Pulmonary artery endothelial cell (primary cell): ENCODE results near the gene PTPRD. TPM values are rescaled to one million over a fixed set of nuclear protein-coding genes. Genes with fewer than 3 reads are reported as not detected.
"Not testable (repeated sequence)": the region's sequence is repeated elsewhere in the genome, so short reads cannot be mapped to it uniquely, and the experiment has no call there.

Experiments used
- DNase-seq: peaks from one replicate; pipeline ENCODE4 v3.0.0-alpha.2; 2011; ENCODE audit warnings: low read depth, low spot score
- total RNA-seq: library from RNA; depleted of rRNA; stranded (reverse); fragments of >200 nt; gene quantifications from 2 replicates; pipeline ENCODE4 v1.2.3, GENCODE V29; 2014

The PTPRD gene
- total RNA-seq, 1 donor from 2014 or later: 1.5 TPM

GRCh38 chr9:9186086-9186485 is 1426.7 kb downstream of the PTPRD start:
- DNase-seq: no peak

GRCh38 chr9:9182431-9182830 is 1430.4 kb downstream of the PTPRD start:
- no peak for DNase-seq

GRCh38 chr9:9177081-9177480 is 1435.7 kb downstream of the PTPRD start:
- no peak for DNase-seq

DNA sequence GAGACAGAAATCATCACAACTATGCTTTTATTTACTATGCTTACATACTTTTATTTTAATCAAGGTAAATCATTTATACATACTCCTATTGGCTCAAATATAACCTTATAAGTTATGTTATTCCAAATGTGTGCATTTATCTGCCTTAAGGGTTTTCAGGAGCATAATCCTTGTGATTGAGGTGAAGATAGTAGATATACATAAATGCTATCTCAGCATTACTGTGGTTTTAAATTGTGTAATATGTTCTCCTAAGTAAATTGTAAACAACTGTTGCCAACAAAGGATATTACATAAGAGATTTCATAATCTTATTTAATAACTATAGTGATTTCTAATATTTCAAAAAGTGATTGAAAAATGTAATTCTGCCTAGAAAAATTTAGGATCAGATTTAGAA is 1438.4 kb downstream of the PTPRD start:
- no peak for DNase-seq

DNA sequence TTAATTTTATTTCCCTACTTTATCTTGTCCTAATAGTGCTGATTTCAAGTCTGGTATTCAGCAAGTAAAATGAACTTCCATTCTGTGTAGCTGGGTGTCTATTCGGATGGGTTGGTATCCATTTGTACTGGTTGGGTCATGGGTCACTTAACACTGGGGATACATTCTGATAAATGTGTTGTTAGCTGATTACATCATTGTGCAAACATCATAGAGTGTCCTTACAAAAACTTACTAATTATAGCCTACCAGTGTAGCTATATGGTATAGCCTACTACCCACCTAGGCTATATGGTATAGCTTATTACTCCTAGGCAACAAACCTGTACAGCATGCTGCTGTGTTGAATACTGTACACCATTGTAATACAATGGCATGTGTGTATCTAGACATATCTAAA is 1439.5 kb downstream of the PTPRD start:
- DNase-seq: no peak

DNA sequence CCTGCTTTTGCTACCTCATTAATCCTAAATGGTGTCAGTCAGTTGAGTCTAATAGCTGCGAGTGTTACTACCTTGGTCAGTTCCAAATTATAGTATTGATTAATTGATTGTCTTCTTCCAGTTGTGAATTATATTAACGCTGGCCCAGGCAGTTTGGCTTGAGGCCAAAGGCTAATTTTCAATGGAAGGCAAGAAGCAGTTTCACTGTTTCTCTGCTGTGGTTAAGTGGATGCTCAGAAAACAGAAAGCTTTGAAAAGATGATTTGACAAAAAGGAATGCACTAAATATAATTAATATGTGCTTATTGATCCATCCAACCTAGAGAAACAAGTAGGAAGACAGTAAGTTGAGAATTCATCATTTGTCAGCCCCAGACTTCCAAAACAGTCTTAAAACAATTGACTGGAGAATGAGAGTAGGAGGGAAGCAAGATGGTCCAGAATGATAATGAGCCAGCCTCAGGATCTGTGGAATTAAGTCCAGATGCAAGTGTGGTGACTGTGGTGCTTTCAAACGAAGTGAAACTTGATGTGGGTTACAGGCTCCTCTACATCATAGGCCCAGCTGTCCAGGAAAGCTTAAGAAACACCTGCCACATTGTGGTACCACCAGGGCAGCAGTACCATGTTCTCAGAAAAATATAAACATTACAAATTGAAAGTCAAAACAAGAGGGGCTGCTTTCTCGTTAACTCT is 1442.2 kb downstream of the PTPRD start:
- DNase-seq: no peak

DNA sequence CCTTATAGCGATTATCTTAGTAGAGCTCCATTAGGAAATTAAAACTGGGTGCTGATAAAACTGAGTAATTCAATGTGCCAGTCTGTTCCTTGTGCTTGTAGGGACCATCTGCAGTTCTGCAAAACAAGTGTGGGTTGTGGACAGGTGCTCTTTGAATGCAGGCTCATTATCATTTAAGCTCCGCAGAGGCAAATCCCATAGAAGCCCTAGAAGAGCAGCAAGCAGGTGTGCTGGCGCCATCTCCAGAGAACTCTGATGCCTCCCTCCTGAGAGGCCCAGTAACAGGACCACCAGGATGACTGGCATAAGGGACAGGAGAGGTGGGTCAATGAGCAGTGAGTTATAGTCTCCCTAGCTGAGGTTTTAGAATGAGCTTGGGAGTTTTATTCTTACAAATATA is 1470.8 kb downstream of the PTPRD start:
- DNase-seq: no peak

DNA sequence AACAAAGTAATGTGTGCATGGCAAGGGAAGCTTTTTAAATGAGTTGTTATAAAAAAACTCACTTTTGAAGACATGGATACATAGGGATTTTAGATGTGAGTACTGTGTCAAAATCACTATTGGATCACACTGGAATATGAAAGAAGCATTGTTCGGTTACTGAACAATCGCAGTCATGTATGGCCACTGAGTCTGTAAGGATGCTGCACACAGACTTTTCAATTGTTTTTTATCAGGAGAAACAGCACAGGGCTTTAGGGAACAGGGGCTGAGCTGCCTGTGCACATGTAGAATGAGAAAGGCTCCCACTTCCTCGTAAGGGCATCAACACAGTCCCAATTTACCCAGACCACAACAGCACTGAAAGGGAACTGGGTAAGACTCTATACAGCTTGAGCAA is 1479.3 kb downstream of the PTPRD start:
- DNase-seq: no peak

DNA sequence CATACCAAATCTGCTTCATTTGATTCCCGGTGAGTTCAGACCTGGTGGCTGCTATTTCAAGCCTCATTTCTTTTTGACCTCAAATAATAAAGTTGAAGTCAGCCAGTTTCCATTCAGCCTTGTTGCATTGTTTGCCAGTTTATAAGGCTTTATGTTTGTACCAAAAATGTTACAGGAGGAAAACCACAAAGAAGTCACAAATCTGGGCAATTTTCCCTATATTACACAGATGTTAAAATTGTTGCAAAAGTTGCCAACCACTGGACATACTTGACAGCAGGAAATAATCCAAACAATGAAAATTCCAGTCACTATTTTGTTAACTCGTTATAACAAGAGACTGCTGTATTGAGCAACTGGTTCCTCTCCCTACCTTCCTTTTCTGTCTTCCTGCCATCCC is 1488.2 kb downstream of the PTPRD start:
- DNase-seq: no peak

GRCh38 chr9:9122230-9122875 is 1490.4 kb downstream of the PTPRD start:
- no peak for DNase-seq

DNA sequence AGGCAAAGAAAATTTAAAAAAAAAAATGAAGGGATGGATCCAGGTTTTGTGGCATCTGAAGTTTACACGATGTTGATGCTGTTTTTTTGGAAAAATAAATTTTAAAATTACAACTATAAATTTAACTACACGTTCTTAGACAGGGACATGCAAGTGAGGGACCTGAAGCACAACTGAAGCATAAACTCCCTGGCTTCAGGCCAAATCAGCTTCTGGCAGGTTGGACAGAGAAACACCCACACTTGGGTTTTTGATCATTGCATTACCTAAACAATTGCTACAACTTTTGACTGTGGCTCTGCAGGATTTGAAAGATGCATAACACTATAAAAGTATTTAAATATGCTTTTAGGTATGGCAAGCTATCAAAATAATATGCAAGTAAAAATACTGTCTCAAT is 1494.9 kb downstream of the PTPRD start:
- no peak for DNase-seq

- DNase-seq: no peak
These were observed 1500.6 kb downstream of the PTPRD start for GRCh38 chr9:9112001-9112720.

- DNase-seq: no peak
These were observed 1504.2 kb downstream of the PTPRD start for GRCh38 chr9:9108641-9109040.

DNA sequence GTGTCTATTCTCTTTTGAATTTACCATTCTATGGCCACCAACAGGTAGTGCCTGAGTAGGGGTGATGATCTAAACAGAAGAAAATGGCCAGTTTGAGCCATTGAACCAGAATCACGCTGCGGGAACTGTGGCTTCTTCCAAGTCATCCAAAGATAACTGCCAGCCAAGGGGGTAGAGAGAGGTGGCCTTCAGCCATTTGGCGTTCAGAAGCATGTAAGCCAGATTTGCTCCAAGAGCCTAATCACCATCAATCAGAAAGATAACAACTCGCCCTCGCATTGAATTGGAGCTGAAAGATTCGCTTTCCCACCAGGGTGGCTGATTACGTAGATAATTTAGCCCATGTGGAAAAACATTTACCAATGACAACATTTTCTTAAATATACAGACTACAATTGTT is 1510.5 kb downstream of the PTPRD start:
- DNase-seq: no peak

- DNase-seq: no peak
These were observed 1512.7 kb downstream of the PTPRD start for GRCh38 chr9:9100070-9100469.

DNA sequence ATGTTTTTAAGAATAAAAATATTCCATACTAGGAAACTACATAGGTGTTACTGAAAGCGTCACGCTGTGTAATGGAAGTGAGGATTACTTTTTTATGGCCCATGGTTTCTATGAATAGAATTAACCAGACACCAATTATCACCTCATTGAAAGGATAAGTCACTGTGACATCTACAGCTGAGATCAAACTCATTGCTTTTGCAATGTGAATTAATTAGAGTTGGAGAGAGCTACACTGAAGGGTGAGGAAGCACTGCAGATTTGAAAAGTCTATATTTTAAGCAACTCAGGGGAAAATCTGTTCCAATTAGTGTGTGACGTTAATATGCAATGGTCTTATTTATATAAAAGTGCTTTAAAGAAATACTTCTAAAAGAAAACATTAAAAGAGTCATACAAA is 1513.2 kb downstream of the PTPRD start:
- no peak for DNase-seq

- DNase-seq: not testable (repeated sequence)
These were observed 1515.5 kb downstream of the PTPRD start for GRCh38 chr9:9097254-9097653.

GRCh38 chr9:9091387-9091786 is 1521.4 kb downstream of the PTPRD start:
- no peak for DNase-seq

DNA sequence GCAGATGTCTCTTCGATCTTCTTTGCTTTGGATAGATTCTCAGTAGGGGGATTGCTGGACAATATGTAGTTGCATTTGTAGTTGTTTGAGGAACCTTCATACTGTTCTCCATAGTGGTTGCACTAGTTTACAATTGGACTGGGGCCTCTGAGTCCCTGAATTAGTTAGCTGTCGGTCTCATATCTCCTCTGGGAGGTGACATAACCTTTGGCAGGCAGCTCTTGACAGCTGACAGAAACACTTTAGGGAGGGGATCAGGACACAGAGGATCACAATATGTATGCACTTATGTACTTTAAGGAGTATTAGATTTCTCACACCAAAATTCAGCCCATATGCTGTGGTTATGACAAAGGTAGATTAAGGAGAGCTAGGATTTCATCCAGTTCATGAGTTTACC is 1533.3 kb downstream of the PTPRD start:
- no peak for DNase-seq

DNA sequence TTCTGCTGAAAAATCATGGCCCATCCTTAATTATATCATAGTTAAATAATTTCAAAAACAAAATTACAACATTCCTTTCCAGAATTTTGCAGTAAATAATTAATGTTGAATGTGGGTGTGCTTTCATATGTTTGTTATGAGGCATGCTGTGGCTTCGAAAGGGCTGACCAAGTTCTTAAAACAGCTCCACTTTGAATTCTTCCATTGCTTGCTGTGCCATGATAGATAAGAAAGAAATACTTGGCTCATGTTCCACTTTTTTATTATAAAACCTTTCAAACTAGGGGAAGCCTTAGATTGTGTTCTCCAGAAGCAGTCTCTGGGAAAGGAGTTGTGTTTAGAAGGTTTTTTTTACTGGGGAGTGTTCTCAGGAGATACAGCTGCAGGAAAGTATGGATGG is 1534.5 kb downstream of the PTPRD start:
- DNase-seq: no peak

DNA sequence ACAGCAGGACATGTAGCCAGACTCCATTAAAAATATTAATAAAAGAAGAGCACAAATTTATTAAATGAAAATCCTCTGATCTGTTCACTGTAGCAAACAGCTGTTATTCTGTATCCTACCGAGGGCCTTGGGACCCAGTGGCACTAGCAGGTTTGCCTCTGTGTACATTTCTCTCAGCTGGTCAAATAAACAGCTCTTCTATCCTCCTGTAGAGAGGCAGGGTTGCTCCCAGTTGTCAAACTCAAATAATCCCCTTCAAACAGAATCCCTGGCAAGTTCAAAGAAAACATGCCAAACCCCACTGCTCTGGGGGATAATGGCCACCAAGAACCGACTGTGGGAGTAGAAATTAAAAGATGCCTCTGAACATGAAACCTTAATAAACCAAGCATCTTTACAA is 1551.2 kb downstream of the PTPRD start:
- no peak for DNase-seq

GRCh38 chr9:9054354-9054992 is 1558.3 kb downstream of the PTPRD start:
- DNase-seq: no peak
